ENCODE data around the gene NTSR1.

Gene NTSR1

GRCh38 chr20:62768234-62768546 is 59.6 kb downstream of the NTSR1 start:
- TF ChIP-seq, protein P1, sequence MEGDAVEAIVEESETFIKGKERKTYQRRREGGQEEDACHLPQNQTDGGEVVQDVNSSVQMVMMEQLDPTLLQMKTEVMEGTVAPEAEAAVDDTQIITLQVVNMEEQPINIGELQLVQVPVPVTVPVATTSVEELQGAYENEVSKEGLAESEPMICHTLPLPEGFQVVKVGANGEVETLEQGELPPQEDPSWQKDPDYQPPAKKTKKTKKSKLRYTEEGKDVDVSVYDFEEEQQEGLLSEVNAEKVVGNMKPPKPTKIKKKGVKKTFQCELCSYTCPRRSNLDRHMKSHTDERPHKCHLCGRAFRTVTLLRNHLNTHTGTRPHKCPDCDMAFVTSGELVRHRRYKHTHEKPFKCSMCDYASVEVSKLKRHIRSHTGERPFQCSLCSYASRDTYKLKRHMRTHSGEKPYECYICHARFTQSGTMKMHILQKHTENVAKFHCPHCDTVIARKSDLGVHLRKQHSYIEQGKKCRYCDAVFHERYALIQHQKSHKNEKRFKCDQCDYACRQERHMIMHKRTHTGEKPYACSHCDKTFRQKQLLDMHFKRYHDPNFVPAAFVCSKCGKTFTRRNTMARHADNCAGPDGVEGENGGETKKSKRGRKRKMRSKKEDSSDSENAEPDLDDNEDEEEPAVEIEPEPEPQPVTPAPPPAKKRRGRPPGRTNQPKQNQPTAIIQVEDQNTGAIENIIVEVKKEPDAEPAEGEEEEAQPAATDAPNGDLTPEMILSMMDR (IDR thresholded peaks at IDR 0.05; ENCODE audit: low read depth, low read length) = no peak
- H3K4me3 ChIP-seq (replicated peaks in 1 of 2; ENCODE audit: low read depth in 2 of 2, low read length in 2 of 2) = no peak overlapping the region
- DNase-seq (ENCODE audit: low read depth in 2 of 2) = no peak

- DNase-seq (ENCODE audit: low read depth in 2 of 2) = peak in 1 of 2 donors; percentile 91
- TF ChIP-seq, protein P1 (IDR thresholded peaks at IDR 0.05; ENCODE audit: low read depth, low read length) = no peak
- H3K4me3 ChIP-seq (replicated peaks in 1 of 2; ENCODE audit: low read depth in 2 of 2, low read length in 2 of 2) = no peak overlapping the region
These were observed 60.1 kb downstream of the NTSR1 start for GRCh38 chr20:62768551-62769287.

- TF ChIP-seq, protein P1 (IDR thresholded peaks at IDR 0.05; ENCODE audit: low read depth, low read length) = no peak
- DNase-seq (ENCODE audit: low read depth in 2 of 2) = no peak
These were observed 60.9 kb downstream of the NTSR1 start for GRCh38 chr20:62769346-62770071.

GRCh38 chr20:62770111-62770910 is 61.7 kb downstream of the NTSR1 start:
- TF ChIP-seq, protein P1 (IDR thresholded peaks at IDR 0.05; ENCODE audit: low read depth, low read length) = no peak
- no peak for DNase-seq (ENCODE audit: low read depth in 2 of 2)
- no peak overlapping the region for H3K4me3 ChIP-seq (replicated peaks in 1 of 2; ENCODE audit: low read depth in 2 of 2, low read length in 2 of 2)

More at GRCh38 chr20:62769346-62770071, 60.9 kb downstream of the NTSR1 start:
- no peak overlapping the region for H3K4me3 ChIP-seq (replicated peaks in 1 of 2; ENCODE audit: low read depth in 2 of 2, low read length in 2 of 2)

DNA sequence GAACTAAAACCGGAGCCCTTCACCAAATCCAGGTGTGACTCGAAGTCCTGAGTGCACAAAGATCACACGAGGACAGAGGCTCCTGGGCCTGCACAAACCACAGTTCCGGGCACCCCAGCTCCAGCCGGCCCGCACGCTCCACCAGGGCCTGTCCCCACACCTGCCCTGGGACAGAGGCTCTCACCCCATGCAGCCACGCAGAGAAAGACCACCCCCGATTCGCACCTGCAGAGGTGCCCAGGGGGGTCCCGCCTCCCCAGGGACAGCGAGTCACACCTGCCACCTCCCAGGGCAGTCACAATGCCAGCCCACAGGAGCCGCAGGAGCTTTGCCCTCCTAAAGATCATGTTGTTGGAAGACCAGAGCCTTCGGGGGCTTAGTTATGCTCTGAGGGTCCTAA is 62.3 kb downstream of the NTSR1 start:
- TF ChIP-seq, protein P1 (IDR thresholded peaks at IDR 0.05; ENCODE audit: low read depth, low read length) = no peak
- DNase-seq (ENCODE audit: low read depth in 2 of 2) = no peak

GRCh38 chr20:62771396-62772102 is 62.9 kb downstream of the NTSR1 start:
- H3K4me3 ChIP-seq (replicated peaks in 1 of 2; ENCODE audit: low read depth in 2 of 2, low read length in 2 of 2) = no peak overlapping the region
- DNase-seq (ENCODE audit: low read depth in 2 of 2) = no peak
- TF ChIP-seq, protein P1 (IDR thresholded peaks at IDR 0.05; ENCODE audit: low read depth, low read length) = no peak

More for the DNA sequence above, 62.3 kb downstream of the NTSR1 start:
- H3K4me3 ChIP-seq (replicated peaks in 1 of 2; ENCODE audit: low read depth in 2 of 2, low read length in 2 of 2) = no peak overlapping the region
